ENCODE data around the gene SH3YL1. TPM values are rescaled to one million over a fixed set of nuclear protein-coding genes. Genes with fewer than 3 reads are reported as not detected.

The SH3YL1 gene
- total and polyA plus RNA-seq, 7 donors, result 7.7 to 10.0 (median 9.2) TPM

DNA sequence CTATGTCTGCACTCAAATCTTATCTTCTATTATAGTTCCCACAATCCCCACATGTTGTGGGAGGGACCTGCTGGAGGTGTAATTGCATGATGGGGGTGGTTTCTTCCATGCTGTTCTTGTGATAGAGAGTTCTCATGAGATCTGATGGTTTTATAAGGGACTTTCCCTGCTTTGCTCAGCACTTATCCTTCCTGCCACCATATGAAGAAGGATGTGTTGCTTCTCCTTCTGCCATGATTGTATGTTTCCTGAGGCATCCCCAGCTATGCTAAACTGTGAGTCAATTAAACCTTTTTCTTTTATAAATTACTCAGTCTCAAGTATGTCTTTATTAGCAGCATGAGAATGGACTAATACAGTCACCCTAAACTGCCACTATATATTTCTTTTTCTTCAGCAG lies 79.1 kb downstream of the SH3YL1 start:
- intact Hi-C loops (cut with DNase I), result no loop called here
- DNase-seq, result no peak
- Histone ChIP-seq H3K4me3 (no peak overlapping the region), H3K36me3 (ENCODE audit: insufficient read depth in 1 of 2, low read depth in 1 of 2) (no peaks in the 10 kb centered on the region), H3K9me3 (no peaks in the 10 kb centered on the region), H3K27ac (no peak overlapping the region), H3K27me3 (ENCODE audit: insufficient read depth in 3 of 3, low read length in 2 of 3) (no peaks in the 10 kb centered on the region), H3K4me1 (no peaks in the 10 kb centered on the region)
- no peak for ATAC-seq
- TF ChIP-seq, protein P1, sequence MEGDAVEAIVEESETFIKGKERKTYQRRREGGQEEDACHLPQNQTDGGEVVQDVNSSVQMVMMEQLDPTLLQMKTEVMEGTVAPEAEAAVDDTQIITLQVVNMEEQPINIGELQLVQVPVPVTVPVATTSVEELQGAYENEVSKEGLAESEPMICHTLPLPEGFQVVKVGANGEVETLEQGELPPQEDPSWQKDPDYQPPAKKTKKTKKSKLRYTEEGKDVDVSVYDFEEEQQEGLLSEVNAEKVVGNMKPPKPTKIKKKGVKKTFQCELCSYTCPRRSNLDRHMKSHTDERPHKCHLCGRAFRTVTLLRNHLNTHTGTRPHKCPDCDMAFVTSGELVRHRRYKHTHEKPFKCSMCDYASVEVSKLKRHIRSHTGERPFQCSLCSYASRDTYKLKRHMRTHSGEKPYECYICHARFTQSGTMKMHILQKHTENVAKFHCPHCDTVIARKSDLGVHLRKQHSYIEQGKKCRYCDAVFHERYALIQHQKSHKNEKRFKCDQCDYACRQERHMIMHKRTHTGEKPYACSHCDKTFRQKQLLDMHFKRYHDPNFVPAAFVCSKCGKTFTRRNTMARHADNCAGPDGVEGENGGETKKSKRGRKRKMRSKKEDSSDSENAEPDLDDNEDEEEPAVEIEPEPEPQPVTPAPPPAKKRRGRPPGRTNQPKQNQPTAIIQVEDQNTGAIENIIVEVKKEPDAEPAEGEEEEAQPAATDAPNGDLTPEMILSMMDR (IDR thresholded peaks at IDR 0.05), result no peak

DNA sequence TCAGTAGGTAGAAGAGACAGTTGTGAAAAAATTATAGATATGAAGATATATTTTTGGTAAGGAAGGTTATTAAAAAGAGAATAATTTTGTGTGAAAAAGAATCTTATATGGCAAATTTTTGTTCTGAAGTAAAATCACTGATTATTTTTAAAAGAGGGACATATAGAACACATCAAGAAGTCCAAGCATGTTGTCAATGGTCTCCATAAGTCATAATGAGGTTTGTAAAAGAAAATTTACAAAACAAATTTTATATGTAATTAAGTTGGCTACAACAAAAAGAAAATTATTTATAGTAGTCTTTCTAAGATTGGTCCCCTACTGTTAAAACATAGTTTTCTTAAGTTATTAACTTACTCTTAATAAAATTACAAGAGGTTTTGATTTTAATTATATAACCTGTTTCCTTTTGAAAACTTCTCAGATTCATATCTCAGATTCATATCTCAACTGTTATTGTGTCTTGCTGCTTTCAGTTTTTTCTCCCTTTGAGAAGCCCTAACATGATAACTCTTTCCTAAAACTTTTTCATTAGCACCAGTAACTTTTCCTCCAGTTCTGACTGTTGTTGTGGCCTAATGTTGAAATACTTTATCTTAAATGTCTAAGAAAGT lies 81.2 kb downstream of the SH3YL1 start:
- H3K4me1 ChIP-seq, result no peaks in the 10 kb centered on the region
- H3K27ac ChIP-seq, result no peak overlapping the region
- TF ChIP-seq, protein P1 (IDR thresholded peaks at IDR 0.05), result no peak
- no peaks in the 10 kb centered on the region for H3K27me3 ChIP-seq (ENCODE audit: insufficient read depth in 3 of 3, low read length in 2 of 3)
- intact Hi-C loops (cut with DNase I), result no loop called here
- DNase-seq (no peak), ATAC-seq (no peak)
- H3K4me3 ChIP-seq, result no peak overlapping the region
- H3K36me3 ChIP-seq (ENCODE audit: insufficient read depth in 1 of 2, low read depth in 1 of 2), result no peaks in the 10 kb centered on the region
- no peaks in the 10 kb centered on the region for H3K9me3 ChIP-seq

DNA sequence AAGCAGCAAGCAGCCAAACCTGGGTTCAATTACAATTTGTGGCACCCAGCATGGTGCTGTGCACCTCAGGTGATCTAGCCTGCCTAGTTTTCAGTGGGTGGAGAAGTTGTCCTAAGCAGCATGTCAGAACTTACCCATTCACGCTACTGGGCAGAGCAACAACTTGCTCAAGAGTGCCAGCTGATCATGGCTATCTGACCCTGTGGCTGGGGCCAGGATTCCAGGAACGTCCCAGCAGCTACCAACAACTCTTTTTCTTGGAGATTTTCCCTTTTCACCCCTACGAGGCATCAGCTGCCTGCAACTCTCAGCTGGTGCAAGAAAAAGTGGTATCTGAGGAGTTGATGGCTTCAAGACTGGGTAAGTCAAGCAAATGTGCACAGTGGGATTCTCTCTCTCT lies 83.5 kb downstream of the SH3YL1 start:
- TF ChIP-seq, protein P1 (IDR thresholded peaks at IDR 0.05), result no peak
- DNase-seq (no peak), ATAC-seq (no peak)
- no peak overlapping the region for H3K4me3 ChIP-seq
- no peaks in the 10 kb centered on the region for H3K36me3 ChIP-seq (ENCODE audit: insufficient read depth in 1 of 2, low read depth in 1 of 2)
- WGBS, 3 donors, result 25 to 34% (median 29%) methylated on average over 3 of the region's 3 CpGs
- H3K9me3 ChIP-seq, result no peaks in the 10 kb centered on the region
- intact Hi-C loops (cut with DNase I), result no loop called here
- no peaks in the 10 kb centered on the region for H3K4me1 ChIP-seq
- H3K27me3 ChIP-seq (ENCODE audit: insufficient read depth in 3 of 3, low read length in 2 of 3), result peaks cover 0 to 1% (median 0%) of the 10 kb centered on the region in 3 donors
- no peak overlapping the region for H3K27ac ChIP-seq

DNA sequence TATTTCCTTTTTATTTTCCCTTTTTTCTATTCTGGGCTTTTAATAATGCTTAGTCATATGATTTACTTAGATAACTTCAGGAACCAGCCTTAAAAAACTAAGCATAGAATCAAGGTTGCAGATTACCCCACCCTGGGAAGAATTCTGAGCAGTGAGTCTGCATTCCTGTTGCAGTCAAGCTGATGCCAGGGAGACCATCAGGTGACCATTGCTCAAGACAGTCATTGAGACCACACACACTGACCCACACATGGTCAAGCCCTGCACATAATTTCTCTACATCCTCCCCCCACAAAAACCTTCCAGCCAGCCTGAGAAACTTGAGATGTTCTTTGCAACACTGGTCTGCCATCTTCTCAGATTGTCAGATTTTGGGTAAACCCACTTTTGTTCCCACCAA lies 83.9 kb downstream of the SH3YL1 start:
- intact Hi-C loops (cut with DNase I), result no loop called here
- Histone ChIP-seq H3K27ac (no peak overlapping the region), H3K4me3 (no peak overlapping the region), H3K4me1 (no peaks in the 10 kb centered on the region), H3K9me3 (no peaks in the 10 kb centered on the region), H3K36me3 (ENCODE audit: insufficient read depth in 1 of 2, low read depth in 1 of 2) (no peaks in the 10 kb centered on the region), H3K27me3 (ENCODE audit: insufficient read depth in 3 of 3, low read length in 2 of 3) (peaks cover 0 to 1% (median 0%) of the 10 kb centered on the region in 3 donors)
- ATAC-seq, result no peak
- DNase-seq, result no peak
- TF ChIP-seq, protein P1 (IDR thresholded peaks at IDR 0.05), result no peak

DNA sequence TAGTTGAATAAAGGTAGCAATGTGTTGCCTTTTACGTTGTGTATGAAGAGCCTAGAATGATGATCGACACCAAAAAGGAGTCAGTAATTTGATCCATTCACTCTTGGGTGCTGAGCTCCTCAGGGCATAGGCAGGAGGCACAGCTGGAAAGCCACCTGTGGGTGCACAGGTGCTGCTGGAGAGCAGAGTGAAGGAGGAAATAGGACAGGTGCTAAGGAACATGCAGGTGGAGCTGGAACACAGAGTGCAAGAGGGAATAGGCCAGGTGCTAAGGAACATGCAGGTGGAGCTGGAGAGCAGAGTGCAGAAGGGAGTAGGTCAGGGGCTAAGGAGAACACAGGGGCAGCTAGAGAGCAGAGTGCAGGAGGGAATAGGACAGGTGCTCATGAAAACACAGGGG lies 86.1 kb downstream of the SH3YL1 start:
- H3K27me3 ChIP-seq (ENCODE audit: insufficient read depth in 3 of 3, low read length in 2 of 3), result peaks cover 0 to 1% (median 0%) of the 10 kb centered on the region in 3 donors
- 68 to 78% (median 72%) methylated on average over 2 of the region's 2 CpGs for WGBS, 3 donors
- TF ChIP-seq, protein P1 (IDR thresholded peaks at IDR 0.05), result no peak
- intact Hi-C loops (cut with DNase I), result no loop called here
- no peaks in the 10 kb centered on the region for H3K4me1 ChIP-seq
- H3K9me3 ChIP-seq, result no peaks in the 10 kb centered on the region
- no peaks in the 10 kb centered on the region for H3K36me3 ChIP-seq (ENCODE audit: insufficient read depth in 1 of 2, low read depth in 1 of 2)
- H3K27ac ChIP-seq, result no peak overlapping the region
- DNase-seq, result no peak
- ATAC-seq, result no peak
- H3K4me3 ChIP-seq, result no peak overlapping the region

Data from psoas muscle (tissue), 8 donors.